GM19452 (cell line): ENCODE measurements around the gene GABPB2.

Experiments
- ATAC-seq: cut with Tn5 transposase; IDR thresholded peaks from one replicate; pipeline ENCODE4 v1.9.1; 2021; ENCODE audit not compliant: unreplicated experiment

Gene GABPB2

GRCh38 chr1:151070474-151071276, at the start of gene GABPB2:
Gene GABPB2, plus strand, starts transcription at chr1:151070761. Its CDS starts 17,429 bp downstream, at chr1:151088190.
- ATAC-seq = peak; percentile 69

GRCh38 chr1:151024540-151025146, 45.9 kb upstream of the GABPB2 start:
- no peak for ATAC-seq

- no peak for ATAC-seq
These were observed 44.1 kb upstream of the GABPB2 start for GRCh38 chr1:151026460-151026859.

- no peak for ATAC-seq
These were observed 38.4 kb upstream of the GABPB2 start for GRCh38 chr1:151032164-151032563.

- ATAC-seq = no peak
These were observed 35.4 kb upstream of the GABPB2 start for GRCh38 chr1:151035167-151035566.

- ATAC-seq = no peak
These were observed 34.2 kb upstream of the GABPB2 start, which contains the start of gene BNIPL for GRCh38 chr1:151036356-151036755. Gene BNIPL, plus strand, starts transcription at chr1:151036586. Its CDS starts 140 bp downstream, at chr1:151036726.

GRCh38 chr1:151037032-151037431, 33.5 kb upstream of the GABPB2 start:
- ATAC-seq = no peak

GRCh38 chr1:151039521-151039920, 31.0 kb upstream of the GABPB2 start:
- no peak for ATAC-seq

GRCh38 chr1:151043163-151043562, 27.4 kb upstream of the GABPB2 start:
- ATAC-seq = no peak

GRCh38 chr1:151047591-151047924, 23.0 kb upstream of the GABPB2 start, which contains the start of gene C1orf56:
Gene C1orf56, plus strand, starts transcription at chr1:151047751. Its CDS starts 97 bp downstream, at chr1:151047848.
- no peak for ATAC-seq

- ATAC-seq = no peak
These were observed 22.5 kb upstream of the GABPB2 start for GRCh38 chr1:151047925-151048644.

GRCh38 chr1:151048645-151049032, 21.9 kb upstream of the GABPB2 start:
- ATAC-seq = no peak

GRCh38 chr1:151049458-151049857, 21.1 kb upstream of the GABPB2 start:
- no peak for ATAC-seq

GRCh38 chr1:151050051-151050688, 20.4 kb upstream of the GABPB2 start:
- no peak for ATAC-seq

GRCh38 chr1:151051356-151052009, 19.1 kb upstream of the GABPB2 start:
- no peak for ATAC-seq

GRCh38 chr1:151054971-151055547, 15.5 kb upstream of the GABPB2 start:
- no peak for ATAC-seq

- ATAC-seq = no peak
These were observed 15.0 kb upstream of the GABPB2 start for GRCh38 chr1:151055581-151055980.

- ATAC-seq = no peak
These were observed 14.4 kb upstream of the GABPB2 start for GRCh38 chr1:151056149-151056548.

GRCh38 chr1:151058692-151059091, 11.9 kb upstream of the GABPB2 start:
- no peak for ATAC-seq
